Caco-2 (cell line): ENCODE measurements around the gene CYP21A2. TPM values are rescaled to one million over a fixed set of nuclear protein-coding genes. Genes with fewer than 3 reads are reported as not detected.

Experiments used
- BruUV-seq: library from RNA; stranded (reverse); fragments of 400-500 nt; replicated peaks from 2 replicates; lab custom pipeline; 2021; lab: Mats Ljungman, UMichigan
- CTCF ChIA-PET: fragments of 300-600 bp; sonication (Branson Sonifier 250); formaldehyde crosslinking; loops from one replicate; lab custom pipeline; 2022; ENCODE audit warnings: antibody characterized with exemption; lab: Charles Lee
- POLR2A ChIA-PET: fragments of 300-600 bp; sonication (Branson Sonifier 250); formaldehyde crosslinking; loops from one replicate; lab custom pipeline; 2022; ENCODE audit warnings: antibody characterized with exemption; lab: Charles Lee
- DNase-seq, 2 experiments: peaks; one replicate each; pipeline versions ENCODE4 v3.0.0 to v3.0.0-alpha.2; 2020 to 2022
- H3K27me3 ChIP-seq: replicated peaks from 2 replicates; pipeline ENCODE4 v1.6.0; 2011; ENCODE audit warnings: low read length; ENCODE audit not compliant: control insufficient read depth, insufficient read depth
- H3K36me3 ChIP-seq: 2 replicates; pipeline ENCODE4 v1.5.1; 2011; ENCODE audit warnings: low read length; ENCODE audit not compliant: control insufficient read depth, insufficient read depth
- H3K4me1 ChIP-seq: fragments of 250-450 bp; sonication (Bioruptor Pico); 2 replicates; pipeline ENCODE4 v1.5.1; 2020; ENCODE audit warnings: mild to moderate bottlenecking
- H3K4me3 ChIP-seq: 2 replicates; pipeline ENCODE4 v1.5.1; 2011; ENCODE audit warnings: low read depth, mild to moderate bottlenecking, control low read depth, low read length
- H3K9me3 ChIP-seq: fragments of 250-450 bp; sonication (Bioruptor Pico); 2 replicates; pipeline ENCODE4 v1.5.1; 2020; ENCODE audit warnings: mild to moderate bottlenecking, moderate library complexity
- H3K27ac Mint-ChIP-seq: one replicate; pipeline ENCODE4 v1.8.0; 2022; ENCODE audit warnings: mixed read lengths; ENCODE audit not compliant: unreplicated experiment
- H3K27me3 Mint-ChIP-seq: one replicate; pipeline ENCODE4 v1.8.0; 2022; ENCODE audit warnings: mixed read lengths; ENCODE audit not compliant: insufficient read depth, unreplicated experiment
- H3K36me3 Mint-ChIP-seq: one replicate; pipeline ENCODE4 v1.8.0; 2022; ENCODE audit warnings: mild to moderate bottlenecking, mixed read lengths; ENCODE audit not compliant: insufficient read depth, unreplicated experiment
- H3K4me1 Mint-ChIP-seq: one replicate; pipeline ENCODE4 v1.8.0; 2022; ENCODE audit warnings: low read depth, mixed read lengths; ENCODE audit not compliant: unreplicated experiment
- H3K4me3 Mint-ChIP-seq: one replicate; pipeline ENCODE4 v1.8.0; 2022; ENCODE audit warnings: mild to moderate bottlenecking, moderate library complexity, mixed read lengths; ENCODE audit not compliant: unreplicated experiment
- H3K9me3 Mint-ChIP-seq: one replicate; pipeline ENCODE4 v1.8.0; 2022; ENCODE audit warnings: mixed read lengths; ENCODE audit not compliant: unreplicated experiment
- intact Hi-C: fragments of 100-400 bp; cut with micrococcal nuclease; formaldehyde crosslinking; loops from one replicate; pipeline ENCODE4 v1.10.0; 2022; ENCODE audit not compliant: unreplicated experiment
- total RNA-seq: library from RNA; stranded (reverse); gene quantifications from 2 replicates; pipeline ENCODE4 v1.2.3, GENCODE V29; 2022
- TF ChIP-seq, protein P1 (sequence below), 2 experiments: fragments of 200-600 bp in 1 of 2; IDR thresholded peaks; 1 replicate in 1 of 2; 2 replicates in 1 of 2; pipeline versions ENCODE4 v1.5.1 to v1.8.0; 2011 to 2022; ENCODE audit warnings: antibody characterized with exemption in 1 of 2, control low read depth in 1 of 2, inconsistent platforms in 1 of 2, low read depth in 1 of 2, low read length in 1 of 2, mild to moderate bottlenecking in 1 of 2, moderate library complexity in 1 of 2; ENCODE audit not compliant: insufficient read depth in 1 of 2, severe bottlenecking in 1 of 2, unreplicated experiment in 1 of 2

The CYP21A2 gene
- total RNA-seq, 1 experiment from 2014 or later, result not detected

DNA sequence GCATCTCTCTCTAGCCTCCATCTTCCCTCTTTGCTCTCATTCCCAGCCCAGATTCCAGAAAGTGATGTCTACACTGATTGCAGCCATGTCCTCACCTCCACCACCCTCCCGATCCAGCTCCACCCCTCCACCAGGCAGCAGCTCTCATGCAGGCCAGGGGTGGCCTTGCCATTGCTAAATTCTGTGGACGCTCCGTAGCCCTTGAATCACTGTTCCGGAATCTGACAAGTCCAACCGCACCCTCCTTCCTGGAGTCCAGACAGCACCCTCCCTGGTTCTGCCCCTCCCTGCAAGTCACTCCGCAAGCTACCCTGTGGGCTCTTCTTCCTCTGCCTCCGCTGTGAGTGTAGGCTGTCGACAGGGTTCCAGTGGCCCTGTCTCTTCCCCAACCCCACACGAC lies 44.7 kb downstream of the CYP21A2 start:
- Mint-ChIP-seq H3K27ac (peak overlapping the region; percentile 36), H3K4me3 (no peak overlapping the region), H3K36me3 (no peaks in the 10 kb centered on the region), H3K9me3 (no peaks in the 10 kb centered on the region), H3K27me3 (no peaks in the 10 kb centered on the region), H3K4me1 (peaks cover 33% of the 10 kb centered on the region)
- H3K36me3 ChIP-seq, result no peaks in the 10 kb centered on the region
- no TSS peak for BruUV-seq
- TF ChIP-seq, protein P1, sequence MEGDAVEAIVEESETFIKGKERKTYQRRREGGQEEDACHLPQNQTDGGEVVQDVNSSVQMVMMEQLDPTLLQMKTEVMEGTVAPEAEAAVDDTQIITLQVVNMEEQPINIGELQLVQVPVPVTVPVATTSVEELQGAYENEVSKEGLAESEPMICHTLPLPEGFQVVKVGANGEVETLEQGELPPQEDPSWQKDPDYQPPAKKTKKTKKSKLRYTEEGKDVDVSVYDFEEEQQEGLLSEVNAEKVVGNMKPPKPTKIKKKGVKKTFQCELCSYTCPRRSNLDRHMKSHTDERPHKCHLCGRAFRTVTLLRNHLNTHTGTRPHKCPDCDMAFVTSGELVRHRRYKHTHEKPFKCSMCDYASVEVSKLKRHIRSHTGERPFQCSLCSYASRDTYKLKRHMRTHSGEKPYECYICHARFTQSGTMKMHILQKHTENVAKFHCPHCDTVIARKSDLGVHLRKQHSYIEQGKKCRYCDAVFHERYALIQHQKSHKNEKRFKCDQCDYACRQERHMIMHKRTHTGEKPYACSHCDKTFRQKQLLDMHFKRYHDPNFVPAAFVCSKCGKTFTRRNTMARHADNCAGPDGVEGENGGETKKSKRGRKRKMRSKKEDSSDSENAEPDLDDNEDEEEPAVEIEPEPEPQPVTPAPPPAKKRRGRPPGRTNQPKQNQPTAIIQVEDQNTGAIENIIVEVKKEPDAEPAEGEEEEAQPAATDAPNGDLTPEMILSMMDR (IDR thresholded peaks at IDR 0.05; ENCODE audit: insufficient read depth in 1 of 2, low read depth in 1 of 2, low read length in 1 of 2, severe bottlenecking in 1 of 2, unreplicated experiment in 1 of 2), result no peak
- CTCF ChIA-PET, result no interaction called here
- DNase-seq, result no peak
- POLR2A ChIA-PET, result no interaction called here
- H3K4me3 ChIP-seq, result no peak overlapping the region
- intact Hi-C loops, result no loop called here
- H3K9me3 ChIP-seq, result no peaks in the 10 kb centered on the region
- peaks cover 21% of the 10 kb centered on the region for H3K4me1 ChIP-seq
- H3K27me3 ChIP-seq, result no peaks in the 10 kb centered on the region

GRCh38 chr6:32083812-32084768 lies 45.9 kb downstream of the CYP21A2 start:
- H3K4me3 ChIP-seq, result no peak overlapping the region
- intact Hi-C loops, result no loop called here

GRCh38 chr6:32084780-32085179 lies 46.6 kb downstream of the CYP21A2 start:
- no peaks in the 10 kb centered on the region for H3K9me3 Mint-ChIP-seq
- no peaks in the 10 kb centered on the region for H3K27me3 Mint-ChIP-seq
- Histone ChIP-seq H3K36me3 (no peaks in the 10 kb centered on the region), H3K4me1 (peaks cover 24% of the 10 kb centered on the region), H3K9me3 (no peaks in the 10 kb centered on the region), H3K4me3 (no peak overlapping the region), H3K27me3 (no peaks in the 10 kb centered on the region)
- intact Hi-C loops, result no loop called here
- H3K4me3 Mint-ChIP-seq, result no peak overlapping the region
- ChIA-PET POLR2A (no interaction called here), CTCF (interaction anchor here (1.0 kb wide), 1 partner anchor 33 kb away, joined by 3 read pairs; no protein-coding TSS in a partner anchor)
- DNase-seq, result no peak
- TF ChIP-seq, protein P1 (IDR thresholded peaks at IDR 0.05; ENCODE audit: insufficient read depth in 1 of 2, low read depth in 1 of 2, low read length in 1 of 2, severe bottlenecking in 1 of 2, unreplicated experiment in 1 of 2), result no peak
- H3K4me1 Mint-ChIP-seq, result peaks cover 33% of the 10 kb centered on the region
- H3K36me3 Mint-ChIP-seq, result no peaks in the 10 kb centered on the region
- BruUV-seq, result no TSS peak
- H3K27ac Mint-ChIP-seq, result no peak overlapping the region

More at GRCh38 chr6:32083812-32084768, 45.9 kb downstream of the CYP21A2 start:
- no peaks in the 10 kb centered on the region for H3K9me3 Mint-ChIP-seq
- peaks cover 33% of the 10 kb centered on the region for H3K4me1 Mint-ChIP-seq
- H3K9me3 ChIP-seq, result no peaks in the 10 kb centered on the region
- no TSS peak for BruUV-seq
- TF ChIP-seq, protein P1 (IDR thresholded peaks at IDR 0.05; ENCODE audit: insufficient read depth in 1 of 2, low read depth in 1 of 2, low read length in 1 of 2, severe bottlenecking in 1 of 2, unreplicated experiment in 1 of 2), result no peak
- no peak overlapping the region for H3K27ac Mint-ChIP-seq
- no peaks in the 10 kb centered on the region for H3K36me3 ChIP-seq
- H3K4me1 ChIP-seq, result peaks cover 24% of the 10 kb centered on the region
- DNase-seq, result no peak
- CTCF ChIA-PET, result interaction anchor here (1.0 kb wide), 1 partner anchor 33 kb away, joined by 3 read pairs; no protein-coding TSS in a partner anchor
- no peaks in the 10 kb centered on the region for H3K27me3 ChIP-seq
- H3K36me3 Mint-ChIP-seq, result no peaks in the 10 kb centered on the region
- H3K27me3 Mint-ChIP-seq, result no peaks in the 10 kb centered on the region
- no peak overlapping the region for H3K4me3 Mint-ChIP-seq
- POLR2A ChIA-PET, result no interaction called here
